GM21423 (cell line): ENCODE data around the gene EIF4E1B.

ENCODE experiments used
- ATAC-seq: cut with Tn5 transposase; IDR thresholded peaks from one replicate; pipeline ENCODE4 v1.9.1; 2021; ENCODE audit warnings: mild to moderate bottlenecking, moderate library complexity; ENCODE audit not compliant: unreplicated experiment

EIF4E1B gene

GRCh38 chr5:176660860-176661641 lies 30.6 kb downstream of the EIF4E1B start:
- ATAC-seq, result peak; percentile 52

DNA sequence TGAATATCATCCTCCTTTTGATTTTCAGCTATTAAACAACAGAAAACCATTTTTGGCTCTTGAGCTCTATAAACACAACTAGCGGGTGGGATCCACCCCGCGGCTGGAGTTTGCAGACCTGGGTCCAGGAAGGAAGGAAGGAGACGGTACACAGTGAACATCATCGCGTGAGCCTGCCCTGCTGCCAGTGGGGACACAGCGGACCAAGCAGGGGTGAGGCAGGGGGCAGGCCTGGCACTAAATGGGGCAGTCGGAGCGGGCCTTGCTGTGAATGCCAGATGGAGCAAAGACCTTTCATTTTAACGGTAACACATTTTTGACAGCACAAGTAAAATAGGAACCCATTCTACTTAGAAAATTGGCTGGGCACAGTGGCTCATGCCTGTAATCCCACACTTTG lies 31.2 kb downstream of the EIF4E1B start:
- ATAC-seq, result no peak

DNA sequence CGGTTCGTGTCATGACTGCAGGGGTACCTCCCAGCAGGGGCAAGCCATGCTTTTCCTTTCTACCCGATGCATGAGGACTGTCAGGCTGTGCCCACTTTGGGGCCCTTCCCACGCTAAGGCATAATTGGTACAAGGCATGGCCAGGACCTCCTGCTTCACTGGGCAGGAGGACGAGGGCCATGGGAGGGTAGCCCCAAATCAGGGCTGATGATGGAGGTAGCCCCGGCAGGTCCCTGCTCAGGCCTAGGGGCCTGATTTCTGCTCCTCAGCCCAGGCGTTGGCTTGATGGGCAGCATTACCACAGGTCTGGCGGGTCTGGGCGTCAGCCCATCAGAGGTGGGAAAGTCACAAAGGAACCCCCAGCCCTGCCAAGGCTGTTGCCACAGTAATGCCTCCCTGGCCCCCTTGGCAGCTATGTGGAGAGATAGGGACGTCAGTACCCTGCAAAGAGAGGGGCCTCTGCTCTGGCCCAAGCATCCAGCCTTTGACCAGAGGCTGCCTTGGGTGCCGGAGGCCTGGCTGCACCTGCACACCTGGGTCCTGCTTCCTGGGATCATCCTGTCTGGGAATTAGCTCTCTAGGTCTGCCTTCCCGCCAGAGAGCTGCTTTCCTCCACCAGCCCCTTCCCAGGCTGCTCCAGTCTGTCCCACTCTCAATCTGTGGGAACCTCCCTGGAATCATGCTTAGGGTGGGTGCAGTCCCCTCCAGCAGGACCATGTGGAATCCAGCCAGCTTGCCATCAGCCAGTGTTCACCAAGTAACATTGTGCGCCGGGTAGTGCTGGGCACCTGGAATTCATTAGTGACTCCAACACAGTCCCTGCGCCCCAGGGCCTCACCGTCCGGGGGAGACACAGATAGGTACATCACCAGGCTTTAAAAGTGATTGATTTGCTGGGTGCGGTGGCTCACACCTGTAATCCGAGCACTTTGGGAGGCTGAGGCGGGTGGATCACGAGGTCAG lies 32.2 kb downstream of the EIF4E1B start:
- no peak for ATAC-seq

GRCh38 chr5:176663566-176663965 lies 33.1 kb downstream of the EIF4E1B start:
- no peak for ATAC-seq

DNA sequence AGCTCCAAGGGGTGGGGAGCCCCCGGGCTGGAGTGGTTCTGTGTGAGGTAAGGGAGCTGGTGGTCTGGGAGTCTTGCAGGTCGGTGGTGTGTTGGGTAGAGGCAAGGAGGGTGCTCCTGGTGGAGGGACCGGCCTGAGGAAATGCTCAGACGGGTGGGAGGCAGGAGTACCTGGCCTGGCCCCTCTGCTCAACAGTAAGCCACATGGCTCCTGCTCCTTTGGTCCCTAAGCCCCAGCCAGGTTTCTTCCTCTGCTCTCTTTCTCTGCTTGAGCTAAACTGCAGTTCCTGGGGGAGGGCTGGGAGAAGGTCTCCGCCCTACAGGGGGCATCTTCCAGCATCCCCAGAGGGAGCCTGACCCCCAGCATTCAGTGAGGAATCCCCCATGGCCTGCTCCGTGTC lies 34.0 kb downstream of the EIF4E1B start:
- no peak for ATAC-seq

DNA sequence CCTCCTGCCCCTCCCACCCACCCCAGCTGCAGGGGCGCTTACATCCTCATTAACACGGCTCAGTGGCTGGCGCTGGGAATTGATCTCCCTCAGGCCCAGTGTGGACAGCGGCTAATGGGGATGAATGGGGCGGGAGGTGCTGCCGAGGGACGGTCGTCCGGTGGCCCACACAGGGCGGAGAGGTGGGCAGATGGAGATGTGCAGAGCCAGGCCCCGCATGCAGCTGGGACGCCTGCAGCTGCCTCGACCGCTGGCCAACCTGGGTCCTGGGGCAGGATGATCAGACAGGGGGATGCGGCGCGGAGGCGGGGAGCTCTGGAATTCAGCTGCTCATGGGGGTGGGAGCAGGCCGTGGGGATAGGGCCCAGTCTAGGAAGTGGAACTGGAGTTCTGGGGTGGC lies 34.4 kb downstream of the EIF4E1B start:
- ATAC-seq, result no peak

GRCh38 chr5:176665517-176665916 lies 35.0 kb downstream of the EIF4E1B start:
- no peak for ATAC-seq

DNA sequence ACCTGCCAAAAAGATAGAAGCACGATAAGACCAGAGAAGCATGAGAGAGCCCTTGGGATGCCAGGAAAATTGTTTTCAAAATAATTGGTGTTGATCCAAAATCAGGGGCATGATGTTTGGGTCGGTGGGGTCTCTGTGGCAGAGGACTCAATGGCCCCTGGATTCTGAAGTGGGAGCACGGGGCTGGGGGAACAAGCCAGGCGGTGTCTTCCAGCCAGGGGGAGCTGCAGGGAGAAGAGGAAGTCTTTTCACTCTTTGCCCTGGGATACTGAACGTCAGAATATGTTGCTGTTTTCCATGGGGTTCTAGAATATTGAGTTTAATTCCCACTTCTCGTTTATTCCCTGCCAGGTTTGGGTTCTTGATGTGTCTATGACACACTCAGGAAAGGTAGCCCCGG lies 37.2 kb downstream of the EIF4E1B start:
- ATAC-seq, result no peak

DNA sequence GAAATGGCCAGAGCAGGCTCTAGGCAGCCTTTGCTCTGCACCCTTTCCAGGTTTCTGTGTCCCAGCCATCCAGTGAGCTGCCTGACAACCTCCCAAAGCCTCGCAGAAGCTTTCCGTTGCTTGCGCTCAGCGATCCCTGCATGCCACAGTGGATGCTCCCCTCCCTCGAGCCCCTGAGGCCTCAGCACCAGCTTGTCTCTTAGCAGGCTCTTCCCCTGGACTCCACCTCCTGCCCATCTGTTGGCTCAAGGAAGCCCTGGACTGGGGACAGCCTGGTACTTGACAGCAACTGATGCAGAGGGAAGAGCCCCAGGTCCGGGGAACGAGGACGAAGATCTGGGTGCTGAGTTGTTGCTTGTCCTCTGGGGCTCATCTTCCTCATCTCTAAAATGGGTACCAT lies 40.0 kb downstream of the EIF4E1B start:
- no peak for ATAC-seq

GRCh38 chr5:176671399-176671798 lies 40.9 kb downstream of the EIF4E1B start:
- no peak for ATAC-seq

- no peak for ATAC-seq
Observed at GRCh38 chr5:176671890-176672747, 41.6 kb downstream of the EIF4E1B start.

- ATAC-seq, result no peak
Observed at GRCh38 chr5:176673651-176674583, 43.4 kb downstream of the EIF4E1B start.

DNA sequence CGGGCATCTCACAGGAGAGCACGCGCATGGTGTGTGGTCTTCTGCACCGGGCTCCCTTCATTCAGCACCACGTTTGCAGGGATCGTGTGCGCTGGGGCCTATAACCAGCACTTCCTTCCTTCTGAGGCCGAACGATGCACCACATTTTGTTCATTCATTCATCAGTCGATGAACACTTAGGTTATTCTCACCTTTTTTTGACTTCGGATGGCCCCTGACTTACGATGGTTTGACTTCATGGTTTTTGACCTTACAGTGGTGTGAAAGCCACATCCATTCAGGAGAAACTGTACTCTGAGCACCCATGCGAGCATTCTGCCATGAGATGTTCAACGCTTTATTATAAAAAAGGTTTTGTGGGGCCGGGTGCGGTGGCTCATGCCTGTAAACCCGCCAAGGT lies 44.3 kb downstream of the EIF4E1B start:
- no peak for ATAC-seq

GRCh38 chr5:176675676-176676360 lies 45.3 kb downstream of the EIF4E1B start:
- no peak for ATAC-seq

DNA sequence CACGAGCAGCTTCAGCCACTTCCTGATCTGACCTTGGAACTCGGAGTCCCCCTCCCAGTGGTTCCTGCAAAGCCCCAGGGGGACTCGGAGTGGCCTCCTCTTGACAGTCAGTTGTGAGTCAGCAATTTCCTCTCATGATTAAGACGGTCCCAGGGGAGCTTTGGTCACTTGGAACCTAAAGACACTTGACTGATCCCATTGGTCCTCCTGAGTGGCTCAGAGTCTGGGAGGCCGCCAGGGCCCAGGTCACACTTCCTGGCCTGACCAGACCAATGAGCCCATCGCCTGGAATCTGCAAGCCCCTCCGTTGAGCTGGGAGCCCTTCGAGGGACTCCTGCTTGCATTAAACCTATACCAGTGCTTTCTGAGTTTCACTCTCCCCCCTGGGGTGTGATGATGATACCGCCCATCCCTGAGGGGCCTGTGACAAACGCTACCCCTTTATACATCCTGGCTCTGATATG lies 45.9 kb downstream of the EIF4E1B start:
- ATAC-seq, result peak; percentile 86

- no peak for ATAC-seq
Observed at GRCh38 chr5:176677209-176677939, 46.9 kb downstream of the EIF4E1B start.

GRCh38 chr5:176678584-176678983 lies 48.1 kb downstream of the EIF4E1B start:
- ATAC-seq, result no peak

GRCh38 chr5:176679365-176680225 lies 49.1 kb downstream of the EIF4E1B start:
- no peak for ATAC-seq
